HEK293T (cell line): ENCODE data around the gene VPS72.

Experiments
- ARNT ChIP-seq: fragments of 450-650 bp; IDR thresholded peaks from 2 replicates; pipeline ENCODE4 v1.6.1; 2017; ENCODE audit warnings: mild to moderate bottlenecking
- BHLHE40 ChIP-seq: fragments of 450-650 bp; IDR thresholded peaks from 2 replicates; pipeline ENCODE4 v1.6.1; 2016; ENCODE audit warnings: mild to moderate bottlenecking, moderate library complexity, borderline replicate concordance
- CTBP1 ChIP-seq: fragments of 450-650 bp; IDR thresholded peaks from 2 replicates; pipeline ENCODE4 v1.6.1; 2016; ENCODE audit warnings: borderline replicate concordance
- ELF4 ChIP-seq: fragments of 450-650 bp; IDR thresholded peaks from 2 replicates; pipeline ENCODE4 v1.6.1; 2017; ENCODE audit warnings: antibody characterized with exemption
- FOXA1 ChIP-seq: fragments of 450-650 bp; IDR thresholded peaks from 2 replicates; pipeline ENCODE4 v1.6.1; 2016; ENCODE audit warnings: mild to moderate bottlenecking
- FOXM1 ChIP-seq: fragments of 450-650 bp; IDR thresholded peaks from 2 replicates; pipeline ENCODE4 v1.6.1; 2017; ENCODE audit warnings: mild to moderate bottlenecking, borderline replicate concordance
- L3MBTL2 ChIP-seq: fragments of 450-650 bp; conservative IDR thresholded peaks from 2 replicates; pipeline ENCODE4 v1.6.1; 2016; ENCODE audit warnings: mild to moderate bottlenecking
- LEF1 ChIP-seq: fragments of 450-650 bp; IDR thresholded peaks from 2 replicates; pipeline ENCODE4 v1.6.1; 2017; ENCODE audit warnings: mild to moderate bottlenecking, borderline replicate concordance
- NFRKB ChIP-seq: fragments of 450-650 bp; IDR thresholded peaks from 2 replicates; pipeline ENCODE4 v1.6.1; 2016; ENCODE audit warnings: mild to moderate bottlenecking, moderate library complexity
- PKNOX1 ChIP-seq: fragments of 450-650 bp; IDR thresholded peaks from 2 replicates; pipeline ENCODE4 v1.6.1; 2016
- SP1 ChIP-seq: fragments of 450-650 bp; IDR thresholded peaks from 2 replicates; pipeline ENCODE4 v1.6.1; 2017
- SUZ12 ChIP-seq: fragments of 450-650 bp; IDR thresholded peaks from 2 replicates; pipeline ENCODE4 v1.6.1; 2016; ENCODE audit warnings: mild to moderate bottlenecking
- TARDBP ChIP-seq: fragments of 450-650 bp; IDR thresholded peaks from 2 replicates; pipeline ENCODE4 v1.6.1; 2016

GRCh38 chr1:151144474-151145303, 45.3 kb downstream of the VPS72 start:
- no peak for TF ChIP-seq SP1
- no peak for TF ChIP-seq BHLHE40
- no peak for TF ChIP-seq TARDBP
- TF ChIP-seq ARNT: no peak
- TF ChIP-seq FOXA1: no peak
- no peak for TF ChIP-seq PKNOX1
- no peak for TF ChIP-seq NFRKB
- TF ChIP-seq SUZ12: no peak
- TF ChIP-seq L3MBTL2: no peak
- no peak for TF ChIP-seq ELF4
- no peak for TF ChIP-seq CTBP1
- no peak for TF ChIP-seq FOXM1
- no peak for TF ChIP-seq LEF1
